ENCODE measurements around the gene HBA2. TPM values are rescaled to one million over a fixed set of nuclear protein-coding genes. Genes with fewer than 3 reads are reported as not detected.

HBA2 gene
- total RNA-seq, 1 experiment from 2014 or later: not detected

GRCh38 chr16:168424-168823 is 4.3 kb upstream of the HBA2 start:
- Histone ChIP-seq H3K4me3 (ENCODE audit: low read depth in 2 of 2, low read length in 2 of 2) (no peak overlapping the region), H3K27ac (ENCODE audit: low read length) (no peak overlapping the region), H3K27me3 (ENCODE audit: control insufficient read depth, insufficient read depth, low read length) (no peaks in the 10 kb centered on the region), H3K4me1 (ENCODE audit: control insufficient read depth, insufficient read depth, low read length) (no peaks in the 10 kb centered on the region), H3K36me3 (ENCODE audit: control insufficient read depth, insufficient read depth, low read length) (no peaks in the 10 kb centered on the region), H3K9me3 (ENCODE audit: control insufficient read depth, insufficient read depth, low read depth, low read length) (no peaks in the 10 kb centered on the region)
- in situ Hi-C loops (cut with HindIII; ENCODE audit: low pct_unique_long_range_greater_than_20kb, low sequenced_read_pairs): no loop called here
- intact Hi-C loops (cut with micrococcal nuclease; ENCODE audit: unreplicated experiment): no loop called here
- no peak for ATAC-seq
- ChIA-PET POLR2A (no interaction called here), CTCF (no interaction called here)
- no TSS peak for BruUV-seq (replicated peaks)
- DNase-seq (ENCODE audit: low read depth, low spot score): no peak
- TF ChIP-seq REST (IDR thresholded peaks at IDR 0.05; ENCODE audit: insufficient read depth in 1 of 2, low read depth in 2 of 2, low read length in 1 of 2) (no peak), CTCF (IDR thresholded peaks at IDR 0.05) (no peak), POLR2AphosphoS5 (IDR thresholded peaks at IDR 0.05; ENCODE audit: low read depth, low read length) (no peak), SIN3A (IDR thresholded peaks at IDR 0.05; ENCODE audit: borderline replicate concordance, insufficient read depth, low read depth, low read length) (no peak), TCF7L2 (IDR thresholded peaks at IDR 0.05; ENCODE audit: low read depth, low read length) (no peak)

- Histone ChIP-seq H3K27ac (ENCODE audit: low read length) (no peak overlapping the region), H3K4me1 (ENCODE audit: control insufficient read depth, insufficient read depth, low read length) (no peaks in the 10 kb centered on the region), H3K4me3 (ENCODE audit: low read depth in 2 of 2, low read length in 2 of 2) (no peak overlapping the region), H3K9me3 (ENCODE audit: control insufficient read depth, insufficient read depth, low read depth, low read length) (no peaks in the 10 kb centered on the region), H3K36me3 (ENCODE audit: control insufficient read depth, insufficient read depth, low read length) (no peaks in the 10 kb centered on the region), H3K27me3 (ENCODE audit: control insufficient read depth, insufficient read depth, low read length) (no peaks in the 10 kb centered on the region)
- in situ Hi-C loops (cut with HindIII; ENCODE audit: low pct_unique_long_range_greater_than_20kb, low sequenced_read_pairs): no loop called here
- ChIA-PET CTCF (no interaction called here), POLR2A (no interaction called here)
- intact Hi-C loops (cut with micrococcal nuclease; ENCODE audit: unreplicated experiment): no loop called here
- no TSS peak for BruUV-seq (replicated peaks)
- DNase-seq (ENCODE audit: low read depth, low spot score) (no peak), ATAC-seq (no peak)
- TF ChIP-seq SIN3A (IDR thresholded peaks at IDR 0.05; ENCODE audit: borderline replicate concordance, insufficient read depth, low read depth, low read length) (no peak), POLR2AphosphoS5 (IDR thresholded peaks at IDR 0.05; ENCODE audit: low read depth, low read length) (no peak), CTCF (IDR thresholded peaks at IDR 0.05) (no peak), REST (IDR thresholded peaks at IDR 0.05; ENCODE audit: insufficient read depth in 1 of 2, low read depth in 2 of 2, low read length in 1 of 2) (no peak), TCF7L2 (IDR thresholded peaks at IDR 0.05; ENCODE audit: low read depth, low read length) (no peak)
Observed at GRCh38 chr16:169014-169413, 3.7 kb upstream of the HBA2 start.
